GM21528 (cell line): ENCODE measurements around the gene REXO1.
A peak's percentile ranks its signal among the peaks of the same experiment; 100 is the strongest.

ENCODE experiments used
- ATAC-seq: cut with Tn5 transposase; IDR thresholded peaks from one replicate; pipeline ENCODE4 v1.9.1; 2021; ENCODE audit warnings: mild to moderate bottlenecking, moderate library complexity; ENCODE audit not compliant: unreplicated experiment, low FRiP score

Gene REXO1

GRCh38 chr19:1816530-1817298 lies 31.6 kb downstream of the REXO1 start:
- ATAC-seq: no peak

- ATAC-seq: no peak
Measured at GRCh38 chr19:1815605-1816529, 32.4 kb downstream of the REXO1 start.

GRCh38 chr19:1814833-1815604 lies 33.3 kb downstream of the REXO1 start:
- no peak for ATAC-seq

GRCh38 chr19:1814391-1814790 lies 33.9 kb downstream of the REXO1 start:
- ATAC-seq: no peak

- ATAC-seq: no peak
Measured at GRCh38 chr19:1813192-1814182, 34.8 kb downstream of the REXO1 start.

GRCh38 chr19:1812426-1813191 lies 35.7 kb downstream of the REXO1 start:
- ATAC-seq: peak; percentile 79

- peak; percentile 16 for ATAC-seq
Measured at GRCh38 chr19:1811942-1812425, 36.3 kb downstream of the REXO1 start, which contains the start of gene ATP8B3. ATP8B3 (minus strand) TSS chr19:1812276; CDS start chr19:1811736, 540 bp downstream.

- ATAC-seq: no peak
Measured at GRCh38 chr19:1811472-1811894, 36.8 kb downstream of the REXO1 start.

GRCh38 chr19:1810439-1811160 lies 37.7 kb downstream of the REXO1 start:
- no peak for ATAC-seq

- ATAC-seq: no peak
Measured at GRCh38 chr19:1809678-1810077, 38.6 kb downstream of the REXO1 start.

- no peak for ATAC-seq
Measured at GRCh38 chr19:1808395-1808731, 39.9 kb downstream of the REXO1 start.

- no peak for ATAC-seq
Measured at GRCh38 chr19:1807695-1808394, 40.4 kb downstream of the REXO1 start.

GRCh38 chr19:1807030-1807694 lies 41.1 kb downstream of the REXO1 start:
- ATAC-seq: no peak

GRCh38 chr19:1806184-1807029 lies 41.9 kb downstream of the REXO1 start:
- ATAC-seq: no peak

- no peak for ATAC-seq
Measured at GRCh38 chr19:1805401-1806183, 42.7 kb downstream of the REXO1 start.
